Measurements from ENCODE around the gene SERINC2. TPM values are rescaled to one million over a fixed set of nuclear protein-coding genes. Genes with fewer than 3 reads are reported as not detected.

SERINC2 gene
- total and polyA plus RNA-seq, 2 of the 8 experiments (the other 6 are each of a cell fraction or from before 2014, with no cell fraction given): 31.4 to 60.0 TPM

DNA sequence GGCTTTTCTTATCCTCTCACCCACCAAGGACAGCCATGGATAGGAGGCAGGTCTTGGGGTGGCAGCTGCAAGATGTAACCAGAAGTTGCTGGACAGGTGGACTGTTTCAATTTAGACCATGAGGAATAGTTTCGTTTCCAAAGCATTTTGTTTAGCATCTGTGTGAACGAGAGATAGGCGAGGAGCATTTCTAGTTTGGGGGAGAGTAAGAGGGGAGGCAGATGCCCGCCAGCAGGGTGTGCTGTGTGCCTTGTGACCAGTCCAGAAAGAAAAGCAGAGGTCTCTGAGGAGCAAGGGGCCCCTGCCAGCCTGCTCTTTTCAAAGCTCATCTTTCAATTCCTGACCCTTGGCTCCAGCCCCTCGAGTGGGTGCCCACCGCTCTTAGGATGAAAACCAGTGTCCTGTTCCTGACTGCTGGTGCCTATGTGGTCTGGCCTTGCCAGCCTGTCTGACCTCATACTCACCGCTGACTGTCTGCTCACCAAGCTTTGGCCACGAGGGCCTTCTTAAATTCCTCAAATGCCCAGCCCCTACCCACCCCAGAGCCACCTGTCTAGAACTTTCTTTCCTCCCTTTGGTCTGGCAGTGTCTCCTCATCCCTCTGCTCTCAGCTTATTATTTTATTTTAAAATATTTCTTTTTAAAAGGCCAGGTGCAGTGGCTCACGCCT is 8.5 kb downstream of the SERINC2 start:
- Histone ChIP-seq H3K14ac (ENCODE audit: insufficient read length) (no peak overlapping the region), H3K18ac (ENCODE audit: extremely low read depth, low read length) (no peak overlapping the region), H2BK5ac (ENCODE audit: low read depth, low read length) (no peak overlapping the region), H3K4ac (replicated peaks; ENCODE audit: insufficient read length, low read depth, low read length) (no peak overlapping the region), H2BK120ac (replicated peaks; ENCODE audit: low read depth, low read length) (no peak overlapping the region), H3K27ac (ENCODE audit: low read depth, low read length) (no peak overlapping the region), H2AK5ac (ENCODE audit: low read depth, low read length) (no peak overlapping the region), H3K23ac (ENCODE audit: insufficient read length) (no peak overlapping the region), H3K4me2 (ENCODE audit: insufficient read depth in 1 of 2, low read depth in 2 of 2, low read length in 2 of 2) (no peak overlapping the region), H4K5ac (ENCODE audit: insufficient read length, low read depth, low read length) (no peak overlapping the region), H4K8ac (ENCODE audit: extremely low read depth, insufficient read depth, low read length) (no peak overlapping the region), H3K23me2 (ENCODE audit: low read depth, low read length) (no peaks in the 10 kb centered on the region; the same call in 1 of the 2 replicates), H3K56ac (replicated peaks; ENCODE audit: insufficient read length, low read depth, low read length) (no peak overlapping the region), H4K91ac (replicated peaks; ENCODE audit: insufficient read length, low read length) (no peak overlapping the region), H3K9me3 (ENCODE audit: insufficient read depth in 2 of 2, low read depth in 1 of 2, low read length in 1 of 2) (no peaks in the 10 kb centered on the region), H3K79me2 (ENCODE audit: control insufficient read depth in 1 of 2, insufficient read depth in 2 of 2, low read length in 2 of 2) (no peaks in the 10 kb centered on the region), H4K20me1 (replicated peaks in 1 of 2; ENCODE audit: control insufficient read depth in 1 of 2, insufficient read depth in 2 of 2, low read length in 2 of 2) (peaks cover 5 to 6% of the 10 kb centered on the region in 2 experiments), H3K9ac (replicated peaks in 1 of 4; ENCODE audit: extremely low read depth in 1 of 4, low read depth in 3 of 4, low read length in 3 of 4) (peak overlapping the region in 1 of 4 experiments; percentile 11; a peak in 1 of 7 replicates), H3K36me3 (ENCODE audit: control insufficient read depth in 2 of 4, insufficient read depth in 4 of 4, low read length in 3 of 4) (0 out of 8 replicates have a peak, but pooled peaks cover 0 to 3% (median 0%) of the 10 kb centered on the region in 4 experiments), H3K79me1 (ENCODE audit: low read depth, low read length) (no peaks in the 10 kb centered on the region), H3K4me3 (ENCODE audit: extremely low read depth in 1 of 4, insufficient read depth in 2 of 4, low read depth in 3 of 4, low read length in 4 of 4) (no peak overlapping the region), H3K4me1 (replicated peaks in 1 of 4; ENCODE audit: control insufficient read depth in 3 of 4, insufficient read depth in 4 of 4, low read length in 3 of 4) (peaks cover 0 to 5% (median 2%) of the 10 kb centered on the region in 4 experiments; a peak in 1 of 7 replicates), H2BK12ac (ENCODE audit: low read depth, low read length) (no peak overlapping the region), H2BK20ac (ENCODE audit: low read length) (no peak overlapping the region), H2AFZ (ENCODE audit: low read length) (no peak overlapping the region), H3K27me3 (replicated peaks in 1 of 4; ENCODE audit: control insufficient read depth in 3 of 4, extremely low read depth in 1 of 4, insufficient read depth in 3 of 4, low read length in 3 of 4) (no peaks in the 10 kb centered on the region), H2BK15ac (ENCODE audit: low read length) (no peak overlapping the region)
- ChIA-PET POLR2A (ENCODE audit: partially characterized antibody) (interaction anchor here (0.9 to 1.6 kb wide), 9 partner anchors 12 to 127 kb away, joined by 3 to 5 read pairs (median 4); partner anchors contain the start of genes SNRNP40 and ZCCHC17), CTCF (ENCODE audit: partially characterized antibody) (interaction anchor here (0.6 to 19.2 kb wide), 53 partner anchors 9 to 1941 kb away, joined by 3 to 415 read pairs (median 5); partner anchors contain the start of genes FABP3, SERINC2, SNRNP40 and ZCCHC17)
- TF ChIP-seq SP1 (IDR thresholded peaks at IDR 0.05; ENCODE audit: low read depth, low read length): no peak
- TF ChIP-seq SIN3A (conservative IDR thresholded peaks at IDR 0.05 in 1 of 2, IDR thresholded peaks at IDR 0.05 in 1 of 2; ENCODE audit: low read depth in 1 of 2, low read length in 2 of 2): 0 out of 4 replicates have a peak, but pooled peaks of 1 of the 2 experiments have one; percentile 28
- TF ChIP-seq TEAD4 (IDR thresholded peaks at IDR 0.05; ENCODE audit: low read depth, low read length): peak; percentile 43; the same call in 1 of the 2 replicates
- TF ChIP-seq, protein P1, sequence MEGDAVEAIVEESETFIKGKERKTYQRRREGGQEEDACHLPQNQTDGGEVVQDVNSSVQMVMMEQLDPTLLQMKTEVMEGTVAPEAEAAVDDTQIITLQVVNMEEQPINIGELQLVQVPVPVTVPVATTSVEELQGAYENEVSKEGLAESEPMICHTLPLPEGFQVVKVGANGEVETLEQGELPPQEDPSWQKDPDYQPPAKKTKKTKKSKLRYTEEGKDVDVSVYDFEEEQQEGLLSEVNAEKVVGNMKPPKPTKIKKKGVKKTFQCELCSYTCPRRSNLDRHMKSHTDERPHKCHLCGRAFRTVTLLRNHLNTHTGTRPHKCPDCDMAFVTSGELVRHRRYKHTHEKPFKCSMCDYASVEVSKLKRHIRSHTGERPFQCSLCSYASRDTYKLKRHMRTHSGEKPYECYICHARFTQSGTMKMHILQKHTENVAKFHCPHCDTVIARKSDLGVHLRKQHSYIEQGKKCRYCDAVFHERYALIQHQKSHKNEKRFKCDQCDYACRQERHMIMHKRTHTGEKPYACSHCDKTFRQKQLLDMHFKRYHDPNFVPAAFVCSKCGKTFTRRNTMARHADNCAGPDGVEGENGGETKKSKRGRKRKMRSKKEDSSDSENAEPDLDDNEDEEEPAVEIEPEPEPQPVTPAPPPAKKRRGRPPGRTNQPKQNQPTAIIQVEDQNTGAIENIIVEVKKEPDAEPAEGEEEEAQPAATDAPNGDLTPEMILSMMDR (IDR thresholded peaks at IDR 0.05; ENCODE audit: control extremely low read depth in 1 of 3, insufficient read depth in 1 of 3, low read depth in 1 of 3, low read length in 3 of 3): peak; percentile 77 to 82 (median 78)
- no peak for TF ChIP-seq SP2 (IDR thresholded peaks at IDR 0.05; ENCODE audit: low read length)
- TF ChIP-seq SAP30 (IDR thresholded peaks at IDR 0.05; ENCODE audit: insufficient read depth, insufficient replicate concordance, low read length): no peak
- TF ChIP-seq RAD21 (IDR thresholded peaks at IDR 0.05 in 1 of 2, conservative IDR thresholded peaks at IDR 0.05 in 1 of 2; ENCODE audit: low read depth in 2 of 2, low read length in 2 of 2): peak; percentile 58 to 61
- no peak for TF ChIP-seq RXRA (IDR thresholded peaks at IDR 0.05; ENCODE audit: insufficient read depth, low read depth, low read length)
- DNase-seq (ENCODE audit: low read depth in 1 of 2, low spot score in 2 of 2) (peak in 1 of 2 experiments; percentile 73), FAIRE-seq (peak; percentile 80)
- 58% methylated on average over 9 of the region's 9 CpGs; no CpG with 5 or more reads in 1 of the 2 experiments for WGBS, 2 experiments (ENCODE audit: extremely low coverage in 1 of 2, insufficient coverage in 1 of 2, insufficient read length in 1 of 2, insufficient replicate concordance in 2 of 2, low coverage in 1 of 2, low lambda C conversion rate in 2 of 2, missing lambda C conversion rate in 1 of 2)
